NCI-H510A treated with DMSO at 0.1 percent for 48 hours (cell line): ENCODE results near the gene ASCC2.
"Not testable (repeated sequence)": the region's sequence is repeated elsewhere in the genome, so short reads cannot be mapped to it uniquely, and the experiment has no call there.

Source experiments
- DNase-seq: peaks from one replicate; lab custom pipeline; 2025; lab: John Stamatoyannopoulos, UW

Gene ASCC2, protein sequence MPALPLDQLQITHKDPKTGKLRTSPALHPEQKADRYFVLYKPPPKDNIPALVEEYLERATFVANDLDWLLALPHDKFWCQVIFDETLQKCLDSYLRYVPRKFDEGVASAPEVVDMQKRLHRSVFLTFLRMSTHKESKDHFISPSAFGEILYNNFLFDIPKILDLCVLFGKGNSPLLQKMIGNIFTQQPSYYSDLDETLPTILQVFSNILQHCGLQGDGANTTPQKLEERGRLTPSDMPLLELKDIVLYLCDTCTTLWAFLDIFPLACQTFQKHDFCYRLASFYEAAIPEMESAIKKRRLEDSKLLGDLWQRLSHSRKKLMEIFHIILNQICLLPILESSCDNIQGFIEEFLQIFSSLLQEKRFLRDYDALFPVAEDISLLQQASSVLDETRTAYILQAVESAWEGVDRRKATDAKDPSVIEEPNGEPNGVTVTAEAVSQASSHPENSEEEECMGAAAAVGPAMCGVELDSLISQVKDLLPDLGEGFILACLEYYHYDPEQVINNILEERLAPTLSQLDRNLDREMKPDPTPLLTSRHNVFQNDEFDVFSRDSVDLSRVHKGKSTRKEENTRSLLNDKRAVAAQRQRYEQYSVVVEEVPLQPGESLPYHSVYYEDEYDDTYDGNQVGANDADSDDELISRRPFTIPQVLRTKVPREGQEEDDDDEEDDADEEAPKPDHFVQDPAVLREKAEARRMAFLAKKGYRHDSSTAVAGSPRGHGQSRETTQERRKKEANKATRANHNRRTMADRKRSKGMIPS

DNA sequence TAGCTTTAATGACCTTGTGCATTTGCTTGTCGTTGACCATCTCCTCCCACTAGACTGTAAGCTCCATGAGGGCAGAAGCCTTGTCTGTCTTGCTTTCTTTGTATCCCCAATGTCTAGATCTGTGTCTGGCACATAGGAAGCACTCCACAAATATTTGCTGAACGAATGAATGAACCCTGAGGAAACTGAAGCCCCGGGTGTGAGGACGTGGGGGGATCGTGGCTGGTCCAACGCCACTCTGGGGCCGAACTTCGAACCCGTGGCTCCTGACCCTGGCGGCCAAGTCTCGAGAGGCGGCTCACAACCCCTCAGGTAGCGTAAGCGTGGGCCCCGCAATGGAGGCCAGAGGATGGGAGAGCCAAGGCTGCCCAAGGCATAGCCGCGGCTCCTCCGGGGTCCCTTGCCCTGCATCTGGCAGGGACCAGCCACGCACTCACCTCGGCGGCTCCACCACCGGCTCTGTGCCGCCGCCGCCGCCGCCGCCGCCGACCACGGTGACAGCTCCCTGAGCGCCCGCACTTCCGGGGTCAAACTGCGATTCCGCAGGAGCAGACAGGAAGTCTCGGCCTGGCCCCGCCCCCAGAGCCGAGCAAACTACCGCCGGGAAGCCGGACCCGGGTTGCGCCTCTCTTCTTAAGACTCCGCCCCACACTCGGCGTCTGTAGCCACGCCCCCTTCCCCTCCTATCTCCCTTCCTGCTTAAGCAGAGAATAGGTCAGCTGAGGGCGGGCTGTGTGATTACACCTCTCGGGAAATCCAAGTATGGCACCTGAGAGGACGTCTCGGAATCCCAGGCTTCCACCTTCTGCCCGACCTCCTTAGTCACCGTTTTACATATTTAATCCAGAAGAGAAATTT lies at the start of gene ASCC2:
Gene ASCC2 (minus strand): TSS at position 534 of the 858 bp plus-strand sequence. CDS start 5,949 bp downstream, outside the sequence.
- DNase-seq = peak; percentile 88

DNA sequence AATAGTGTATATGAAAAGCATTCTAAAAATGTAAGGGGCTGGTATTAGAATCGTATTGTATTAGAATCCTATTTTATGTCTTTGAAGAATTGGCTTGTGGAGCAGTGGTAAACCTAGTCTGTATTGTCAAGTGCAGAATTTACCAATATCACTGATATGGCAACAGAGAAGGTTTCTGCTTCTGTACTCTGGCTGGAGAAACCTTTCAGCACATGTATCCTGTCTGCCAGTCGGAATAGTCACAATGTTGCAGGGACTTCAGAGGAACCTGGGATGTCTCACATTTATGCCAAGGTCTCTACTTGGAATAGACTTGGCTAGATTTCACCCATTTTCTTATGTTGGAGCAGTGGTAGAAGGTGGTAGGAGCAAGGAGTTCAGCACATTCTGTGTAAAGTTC lies 49.3 kb upstream of the ASCC2 start:
- no peak for DNase-seq

DNA sequence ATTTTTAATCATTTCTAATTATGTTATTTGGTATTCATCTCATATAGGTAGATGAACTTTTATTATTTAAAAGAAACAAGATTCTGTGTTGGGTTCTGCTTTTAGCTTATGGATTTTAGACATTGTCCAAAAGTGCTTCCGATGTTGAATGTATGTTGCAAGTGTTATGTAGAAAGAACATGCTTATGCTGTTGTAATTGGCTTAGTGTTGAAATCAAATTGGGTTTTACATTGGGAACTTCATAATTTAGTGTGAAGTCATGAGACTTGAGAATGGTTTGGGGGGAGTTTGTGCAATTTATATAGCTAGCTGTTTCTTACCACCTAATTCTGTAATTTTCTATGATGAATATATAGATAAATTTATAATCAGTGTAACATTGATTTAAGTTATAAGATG lies 48.5 kb upstream of the ASCC2 start:
- DNase-seq = no peak

DNA sequence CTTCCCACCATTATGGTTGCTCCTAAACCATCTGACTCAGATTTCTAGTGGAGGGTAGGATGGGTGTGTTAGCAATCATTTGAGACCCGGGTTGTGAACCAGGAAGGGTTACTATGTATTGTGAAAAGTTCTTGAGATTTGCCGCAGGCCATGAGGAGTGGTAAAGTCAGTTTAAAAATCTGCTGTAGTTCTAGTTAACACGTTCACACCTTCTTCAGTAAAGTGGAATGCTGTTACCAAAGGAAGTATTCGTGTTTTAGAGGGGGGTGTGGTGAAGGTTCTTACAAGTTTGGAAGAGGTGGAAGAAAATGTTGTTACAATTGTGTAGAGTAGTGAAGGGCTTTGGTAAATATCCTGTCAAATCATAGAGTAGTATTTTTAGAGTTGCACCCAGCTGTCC lies 47.5 kb upstream of the ASCC2 start:
- no peak for DNase-seq

DNA sequence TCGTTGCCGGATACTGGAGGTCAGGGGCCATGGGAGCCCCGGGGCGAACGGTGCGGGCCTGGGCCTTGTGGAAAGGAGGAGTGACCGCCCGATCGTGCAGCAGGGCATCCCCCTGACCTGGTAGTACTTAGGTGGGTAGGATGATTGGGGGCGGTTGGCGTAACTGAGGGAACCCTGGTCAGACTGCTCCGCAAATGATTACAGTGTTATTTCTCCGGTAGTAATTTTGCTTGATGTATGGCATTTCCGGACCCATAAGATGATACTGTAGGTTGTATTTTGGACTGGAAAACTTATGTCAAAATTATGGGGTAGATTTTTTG lies 45.7 kb upstream of the ASCC2 start:
- DNase-seq = no peak

DNA sequence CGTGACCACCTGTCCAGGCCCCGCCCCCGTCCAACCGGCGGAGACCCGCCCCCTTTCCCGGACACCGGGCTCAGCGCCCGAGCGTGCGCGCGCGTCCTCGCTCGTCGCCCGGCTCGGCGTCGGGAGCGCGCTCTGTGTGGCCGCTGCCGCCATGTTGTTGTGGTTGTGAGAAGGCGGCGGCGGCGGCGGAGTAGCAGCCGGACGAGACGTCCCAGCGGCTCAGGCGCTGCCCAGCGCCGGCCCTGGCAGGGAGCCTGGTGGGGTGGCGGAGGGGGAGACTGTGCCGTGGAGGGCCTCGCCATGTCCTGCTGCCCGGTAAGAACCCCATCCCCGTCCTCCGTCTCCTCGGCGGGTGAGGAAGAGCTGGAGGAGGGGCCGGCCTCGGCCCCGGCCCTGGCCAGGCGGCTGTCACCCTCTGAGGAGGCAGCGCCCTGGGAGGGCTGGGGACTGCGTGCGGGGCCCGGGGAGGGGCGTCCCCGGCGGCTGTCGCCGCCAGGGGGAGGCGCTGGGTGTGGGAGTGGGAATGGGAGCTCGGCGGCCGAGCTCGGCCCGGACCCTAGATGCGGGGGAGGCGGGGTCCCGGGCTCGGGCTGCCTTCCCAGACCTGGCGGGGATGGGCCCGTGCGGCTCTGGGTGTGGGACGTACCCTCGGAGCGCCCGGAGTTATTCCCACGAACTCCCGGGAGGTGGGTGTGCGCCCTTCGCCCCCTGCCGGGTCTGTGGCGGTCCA lies 45.1 kb upstream of the ASCC2 start, which contains the start of gene MTMR3:
Gene MTMR3 (plus strand): TSS at position 130 of the 730 bp plus-strand sequence. CDS start 87,886 bp downstream, outside the sequence.
- DNase-seq = peak; percentile 65

DNA sequence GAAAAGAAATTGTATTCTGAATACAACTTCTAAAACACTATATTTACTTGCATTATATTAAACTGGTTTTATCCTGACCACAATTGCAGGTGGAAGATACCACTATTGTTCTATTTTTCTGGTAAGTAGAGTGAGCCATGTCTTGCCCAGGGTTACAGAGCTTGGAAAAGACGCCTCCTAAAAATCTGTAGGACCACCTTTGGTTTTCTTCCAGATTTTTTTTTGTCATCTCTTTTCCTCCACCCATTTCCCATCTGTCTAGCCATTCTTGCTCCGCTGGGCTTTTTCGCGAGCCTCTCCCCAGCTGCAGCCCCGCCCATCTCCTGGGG lies 44.6 kb upstream of the ASCC2 start:
- DNase-seq = no peak

DNA sequence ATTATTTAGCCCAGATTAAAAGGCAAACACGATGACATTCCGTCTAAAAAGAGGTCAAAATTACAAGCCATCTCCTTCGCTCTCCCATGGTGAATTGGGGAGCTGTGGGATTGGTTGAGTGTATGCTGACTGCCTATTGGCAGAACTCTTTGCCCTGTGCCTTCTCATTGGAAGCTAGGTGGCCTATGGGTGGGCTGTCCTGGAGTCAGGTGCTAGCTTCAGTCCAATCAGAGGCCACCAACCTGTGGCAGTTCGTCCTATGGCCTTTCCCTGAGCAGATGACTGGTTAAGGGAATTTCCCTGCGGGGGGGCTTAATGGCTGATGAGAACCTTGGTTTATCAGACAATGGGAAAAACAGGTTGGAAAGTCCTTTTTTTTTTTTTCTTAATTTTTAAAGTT lies 41.7 kb upstream of the ASCC2 start:
- DNase-seq = no peak

DNA sequence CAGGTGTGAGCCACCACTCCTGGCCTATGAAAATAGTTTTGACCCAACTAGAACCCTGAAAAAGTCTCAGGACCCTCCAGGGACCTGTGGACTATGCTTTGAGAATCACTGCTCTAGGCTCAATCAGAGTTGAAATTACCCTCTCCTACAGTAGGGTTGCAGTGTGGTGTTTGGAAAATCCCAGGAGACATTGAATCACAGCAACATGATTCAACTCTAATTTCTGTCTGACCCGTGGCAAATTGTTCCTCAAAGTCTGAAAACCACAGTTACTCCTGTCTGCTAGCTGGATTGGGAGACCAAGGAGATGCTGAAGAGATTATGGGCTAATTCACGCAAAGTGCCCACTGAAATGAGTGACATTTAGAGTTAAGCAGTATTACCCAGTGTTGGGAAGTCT lies 39.5 kb upstream of the ASCC2 start:
- DNase-seq = no peak

DNA sequence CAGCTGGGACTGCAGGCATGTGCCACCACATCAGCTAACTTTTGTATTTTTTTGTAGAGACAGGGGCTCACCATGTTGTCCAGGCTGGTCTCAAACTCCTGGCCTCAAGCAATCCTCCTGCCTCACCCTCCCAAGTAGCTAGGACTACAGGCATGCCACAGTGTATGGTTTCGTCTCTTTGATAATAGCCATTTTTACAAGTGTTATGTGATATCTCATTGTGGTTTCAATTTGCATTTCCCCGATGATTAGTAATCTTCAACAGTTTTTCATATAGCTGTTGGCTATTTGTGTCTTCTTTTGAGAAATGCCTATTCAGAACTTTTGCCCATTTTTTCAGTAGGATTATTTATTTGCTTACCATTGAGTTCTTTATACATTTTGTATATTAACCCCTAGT lies 35.9 kb upstream of the ASCC2 start:
- DNase-seq = no peak

DNA sequence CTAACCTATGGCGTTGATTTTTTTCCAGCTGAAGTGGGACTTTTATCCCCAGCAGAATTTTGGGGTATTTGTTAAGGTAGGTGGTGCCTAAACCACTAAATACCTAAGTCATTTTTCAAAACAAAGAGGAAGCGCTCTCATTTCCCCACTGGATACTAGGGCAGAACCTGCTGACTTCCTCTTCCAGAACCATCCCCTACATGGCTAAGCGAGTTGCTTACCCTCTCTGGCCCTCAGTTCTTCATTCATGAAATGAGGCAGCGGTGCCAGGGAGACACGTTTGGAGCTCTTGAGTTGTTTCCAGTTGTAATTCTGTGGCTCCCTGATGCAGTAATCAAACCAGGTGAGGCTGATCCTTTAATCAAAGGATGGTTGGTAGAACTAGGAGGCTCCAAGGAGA lies 34.9 kb upstream of the ASCC2 start:
- DNase-seq = no peak

DNA sequence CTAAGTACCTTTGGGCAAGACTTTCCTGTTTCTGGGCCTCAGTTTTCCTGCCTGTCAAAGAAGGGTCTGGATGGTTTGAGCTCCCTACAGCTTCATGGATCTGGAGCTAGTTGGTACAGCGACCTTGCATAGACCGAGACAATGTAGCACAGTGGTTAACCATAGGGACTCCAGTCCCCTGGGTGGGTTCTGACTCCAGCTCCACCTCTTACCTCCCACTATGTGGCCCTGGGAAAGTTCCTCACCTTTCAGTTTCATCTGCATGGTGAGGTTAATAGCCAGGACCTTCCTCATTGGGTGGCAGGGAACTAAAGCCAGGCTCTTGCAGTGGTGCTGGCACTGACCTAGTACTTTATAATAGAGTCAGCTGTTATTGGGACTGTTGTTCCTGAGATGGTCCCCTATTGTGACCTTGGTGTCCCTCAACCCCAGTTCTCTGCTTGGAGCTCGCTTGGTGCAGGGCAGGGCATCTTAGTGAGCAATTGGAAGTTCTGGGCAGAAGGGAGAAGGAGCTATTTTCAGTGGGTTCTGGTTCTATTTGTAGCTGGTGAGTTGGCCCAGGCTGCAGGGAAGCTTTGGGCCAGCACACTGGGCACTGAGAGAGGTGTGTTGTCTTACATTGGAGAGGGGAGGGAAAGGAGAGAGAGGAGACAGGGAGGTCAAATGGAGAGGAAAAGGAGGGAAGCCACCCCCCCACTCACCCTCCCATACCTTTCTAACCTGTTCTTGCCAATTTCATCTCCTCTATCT lies 34.2 kb upstream of the ASCC2 start:
- DNase-seq = no peak

DNA sequence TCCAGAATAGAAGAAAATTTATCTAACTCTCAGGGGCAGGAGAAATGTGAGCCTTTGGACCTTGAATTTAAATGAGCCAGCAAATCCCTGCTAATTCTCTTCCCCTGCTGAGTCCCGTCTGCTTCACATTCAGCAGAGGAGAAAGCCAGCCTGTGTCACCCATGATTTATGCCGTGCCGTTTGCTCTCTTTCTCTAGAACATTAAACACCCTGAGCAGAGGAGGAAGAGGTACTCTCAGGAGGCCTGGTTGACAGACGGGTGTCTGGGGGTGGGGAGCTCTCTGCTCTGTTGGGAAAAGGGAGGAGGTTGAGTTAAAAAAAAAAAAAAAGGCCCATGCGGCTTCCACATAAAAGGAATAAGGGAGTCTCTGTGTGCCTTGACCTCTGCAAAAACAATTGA lies 33.6 kb upstream of the ASCC2 start:
- no peak for DNase-seq

DNA sequence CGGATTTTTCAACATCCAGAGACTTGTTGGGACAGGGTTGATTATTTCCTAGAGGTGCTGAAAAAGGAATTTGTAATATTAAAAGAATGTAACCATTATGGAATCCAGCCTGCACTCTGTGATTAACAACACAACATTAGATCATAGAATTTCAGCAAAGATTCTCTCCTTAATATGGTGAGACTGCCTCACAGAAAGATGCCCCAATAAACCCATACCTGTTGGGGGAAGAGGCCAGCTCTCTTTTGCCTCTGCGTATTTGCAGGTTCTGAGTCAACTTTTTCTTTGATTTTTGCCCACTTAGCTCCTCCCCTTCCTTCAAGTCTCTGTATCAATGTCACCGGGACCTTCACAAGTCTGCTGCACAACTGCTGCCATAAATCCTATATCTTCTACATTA lies 32.5 kb upstream of the ASCC2 start:
- no peak for DNase-seq

DNA sequence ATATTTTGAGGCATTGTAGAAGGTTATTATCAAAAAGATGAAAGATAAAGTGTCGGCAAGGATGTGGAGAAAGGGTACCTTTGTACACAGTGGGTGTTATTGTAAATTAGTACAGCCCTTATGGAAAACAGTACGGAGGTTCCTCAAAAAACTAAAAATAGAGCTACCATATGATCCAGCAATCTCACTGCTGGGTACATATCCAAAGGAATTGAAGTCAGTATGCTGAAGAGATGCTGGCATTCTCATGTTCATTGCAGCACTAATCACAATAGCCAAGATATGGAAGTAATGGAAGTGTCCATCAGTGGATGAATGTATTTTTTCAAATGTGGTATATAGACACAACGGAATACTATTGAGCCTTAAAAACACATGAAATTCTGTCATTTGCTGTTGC lies 29.8 kb upstream of the ASCC2 start:
- DNase-seq = no peak

DNA sequence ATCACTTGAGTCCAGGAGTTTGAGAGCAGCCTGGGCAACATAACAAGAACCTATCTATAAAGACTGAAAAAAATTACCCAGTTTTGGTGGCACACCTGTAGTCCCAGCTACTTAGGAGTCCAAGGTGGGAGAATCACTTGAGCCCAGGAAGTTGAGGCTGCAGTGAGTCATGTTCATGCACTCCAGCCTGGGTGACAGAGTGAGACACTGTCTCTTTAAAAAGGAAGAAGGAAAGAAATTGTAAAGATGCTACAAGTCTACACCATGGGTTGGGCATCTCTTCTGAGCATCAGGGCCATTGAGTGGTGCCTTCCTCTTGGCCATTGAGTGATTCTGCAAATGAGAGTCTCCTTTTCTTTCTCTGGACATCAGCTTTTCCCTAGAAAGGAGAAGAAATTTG lies 29.2 kb upstream of the ASCC2 start:
- DNase-seq = no peak

DNA sequence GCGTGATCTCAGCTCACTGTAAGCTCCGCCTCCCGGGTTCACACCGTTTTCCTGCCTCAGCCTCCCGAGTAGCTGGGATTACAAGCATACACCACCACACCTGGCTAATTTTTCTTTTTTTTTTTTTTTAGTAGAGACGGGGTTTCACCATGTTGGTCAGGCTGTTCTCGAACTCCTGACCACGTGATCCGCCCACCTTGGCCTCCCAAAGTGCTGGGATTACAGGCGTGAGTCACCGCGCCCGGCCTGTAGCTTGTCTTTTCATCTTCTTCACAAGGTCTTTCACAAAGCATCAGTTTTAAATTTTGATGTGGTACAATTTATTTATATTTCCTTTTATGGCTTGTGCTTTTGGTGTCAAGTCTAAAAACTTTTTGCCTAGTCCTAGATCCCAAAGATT lies 27.5 kb upstream of the ASCC2 start:
- DNase-seq = not testable (repeated sequence)

DNA sequence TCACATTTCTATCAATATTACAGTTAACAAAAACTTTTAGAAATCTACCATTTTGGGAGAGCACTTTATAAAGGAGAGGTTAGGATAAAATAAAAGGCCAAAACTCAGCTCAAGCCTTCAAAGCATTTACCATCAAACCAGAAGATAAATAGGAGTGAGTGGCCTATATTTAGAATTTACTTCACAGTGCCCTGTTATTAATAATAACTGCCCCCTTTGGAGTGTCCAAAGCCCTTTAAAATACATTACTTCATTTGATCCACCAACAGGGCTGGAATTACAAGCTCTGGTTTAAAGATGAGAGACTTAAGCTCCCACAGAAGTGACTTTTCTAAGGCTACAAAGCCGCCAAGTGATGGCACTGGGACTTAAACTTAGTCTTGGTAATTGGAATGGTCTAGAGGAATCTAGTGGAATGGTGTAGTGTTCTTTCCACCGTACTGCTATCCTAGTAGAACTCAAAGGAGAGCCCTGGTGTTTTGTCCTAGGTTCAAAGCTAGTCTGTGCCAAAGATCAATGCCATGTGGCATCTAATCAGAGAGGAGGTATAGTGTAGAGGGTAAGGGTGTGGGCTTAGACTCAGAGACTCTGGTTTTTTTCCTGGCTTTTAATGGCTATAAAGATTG lies 23.7 kb upstream of the ASCC2 start:
- no peak for DNase-seq

DNA sequence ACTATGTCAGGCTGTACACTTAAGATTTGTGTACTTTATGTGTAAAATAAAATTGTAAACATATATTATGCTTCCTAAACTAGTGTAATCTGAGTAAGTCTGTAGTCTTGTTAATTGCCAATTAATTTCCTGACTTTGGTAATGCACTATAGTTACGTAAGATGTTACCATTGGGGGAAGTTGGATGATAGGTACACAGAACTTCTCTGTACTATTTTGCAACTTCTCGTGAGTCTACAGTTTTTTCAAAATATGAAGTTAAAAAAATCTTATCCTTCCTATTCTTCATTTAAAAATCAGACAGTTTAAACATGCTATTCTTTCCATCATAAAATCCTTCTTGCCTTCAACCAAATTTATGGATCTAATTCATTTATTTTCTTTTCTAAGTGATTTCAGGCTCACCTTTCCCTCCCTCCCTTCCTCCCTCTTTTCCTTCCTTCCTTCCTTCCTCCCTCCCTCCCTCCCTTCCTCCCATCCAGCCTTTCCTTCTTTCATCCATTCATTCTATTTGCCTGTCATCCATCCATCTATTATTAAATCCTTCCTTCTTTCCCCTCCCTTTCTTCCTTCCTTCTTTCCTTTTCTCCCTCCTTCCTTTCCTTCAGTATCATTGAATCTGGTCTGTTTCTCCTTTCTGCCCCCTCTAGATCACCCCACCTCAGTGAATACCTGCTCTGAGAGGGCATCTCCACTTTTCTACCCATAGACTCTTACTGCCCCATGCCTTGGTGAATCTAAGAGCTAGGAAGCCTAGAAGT lies 22.1 kb upstream of the ASCC2 start:
- DNase-seq = no peak

DNA sequence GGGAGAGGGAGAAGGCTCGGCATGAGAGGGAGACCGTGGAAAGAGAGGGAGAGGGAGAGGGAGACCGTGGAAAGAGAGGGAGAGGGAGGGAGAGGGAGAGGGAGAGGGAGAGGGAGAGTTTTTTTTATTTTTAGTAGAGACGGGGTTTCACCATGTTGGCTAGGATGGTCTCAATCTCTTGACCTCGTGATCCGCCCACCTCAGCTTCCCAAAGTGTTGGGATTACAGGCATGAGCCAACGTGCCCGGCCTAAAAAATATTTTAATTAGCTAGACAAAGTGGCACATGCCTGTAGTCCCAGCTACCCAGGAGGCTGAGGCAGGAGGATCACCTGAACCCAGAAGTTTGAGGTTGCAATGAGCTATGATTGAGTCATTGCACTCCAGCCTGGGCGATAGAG lies 21.0 kb upstream of the ASCC2 start:
- DNase-seq = not testable (repeated sequence)
